ENCODE results near the gene EIF4G1. TPM values are rescaled to one million over a fixed set of nuclear protein-coding genes. Genes with fewer than 3 reads are reported as not detected.

EIF4G1 gene
- total and polyA plus RNA-seq, 8 donors = 118 to 207 (median 174) TPM

DNA sequence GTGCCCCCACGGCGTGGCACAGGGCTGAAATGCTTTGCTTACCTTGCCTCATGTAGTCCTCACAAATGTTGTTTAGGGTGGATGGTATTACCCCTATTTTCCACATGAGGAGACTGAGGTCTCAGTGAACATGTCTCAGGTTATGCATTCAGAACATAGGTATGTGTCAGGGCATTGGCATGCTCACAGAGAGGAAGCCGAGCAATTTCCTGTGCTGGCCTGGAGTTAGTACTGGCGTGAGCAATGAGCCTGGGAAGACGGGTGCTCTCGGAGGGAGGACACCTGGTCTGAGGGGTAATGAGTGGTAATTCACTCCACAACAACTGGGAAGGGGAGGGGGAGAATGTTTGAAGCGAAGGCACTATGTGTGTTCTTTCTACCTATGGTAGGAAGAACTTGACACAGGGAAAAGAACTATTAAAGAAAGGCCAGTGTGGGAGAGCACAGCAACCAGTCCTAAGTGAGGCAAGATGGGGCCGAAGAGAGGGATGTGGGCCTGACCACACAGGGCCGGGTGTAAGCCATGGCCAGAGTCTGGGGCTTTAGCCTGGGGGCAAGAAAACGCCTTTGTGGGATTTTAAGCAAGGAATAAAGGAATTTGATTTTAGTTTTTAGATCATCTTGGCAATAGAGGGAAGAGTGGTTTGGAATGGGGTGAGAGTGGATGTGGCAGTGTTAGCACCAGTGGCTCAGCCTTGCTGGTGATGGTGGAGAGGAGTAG lies 18.1 kb downstream of the EIF4G1 start:
- TF ChIP-seq CTCF (IDR thresholded peaks at IDR 0.05) = no peak

DNA sequence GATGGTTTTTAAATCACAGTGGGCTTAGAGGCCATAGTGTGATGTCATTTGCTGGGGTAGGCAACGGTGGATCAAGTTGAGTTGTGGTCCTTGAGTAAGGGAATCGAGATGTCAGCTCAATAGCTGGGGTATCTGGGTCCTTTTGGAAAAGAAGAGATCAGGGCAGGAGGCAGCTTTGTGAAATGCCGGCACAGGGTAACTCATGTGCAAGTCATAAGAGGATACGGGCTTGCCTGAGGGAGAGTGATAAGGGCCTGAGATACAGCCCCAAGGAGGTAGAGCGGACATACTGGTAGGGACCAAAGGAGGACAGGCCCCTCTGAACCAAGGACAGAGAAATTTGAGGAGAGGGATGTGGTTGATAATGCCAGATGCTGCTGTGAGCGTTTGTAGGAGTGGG lies 18.8 kb downstream of the EIF4G1 start:
- ATAC-seq (no peak), DNase-seq (no peak), FAIRE-seq (no peak)
- intact Hi-C loops (cut with DNase I) = no loop called here
- 77 to 81% methylated on average over 6 of the region's 6 CpGs for WGBS, 2 donors
- Histone ChIP-seq H3K27ac (no peak overlapping the region), H3K36me3 (peaks cover 21 to 56% (median 39%) of the 10 kb centered on the region in 3 donors), H3K4me1 (peaks cover 0 to 11% (median 0%) of the 10 kb centered on the region in 3 donors), H3K4me3 (no peak overlapping the region), H3K9me3 (no peaks in the 10 kb centered on the region), H3K27me3 (no peaks in the 10 kb centered on the region)
- no peak for TF ChIP-seq CTCF (IDR thresholded peaks at IDR 0.05)

More for the DNA sequence above, 18.1 kb downstream of the EIF4G1 start:
- Histone ChIP-seq H3K4me1 (peaks cover 0 to 11% (median 0%) of the 10 kb centered on the region in 3 donors), H3K9me3 (no peaks in the 10 kb centered on the region), H3K27me3 (no peaks in the 10 kb centered on the region), H3K4me3 (no peak overlapping the region), H3K36me3 (peaks cover 21 to 62% (median 44%) of the 10 kb centered on the region in 3 donors), H3K27ac (no peak overlapping the region)
- FAIRE-seq = no peak
- ATAC-seq = no peak
- no peak for DNase-seq
- 77 to 86% methylated on average over 10 of the region's 10 CpGs for WGBS, 2 donors
- intact Hi-C loops (cut with DNase I) = no loop called here

GRCh38 chr3:184333700-184334099 lies 19.3 kb downstream of the EIF4G1 start:
- Histone ChIP-seq H3K27ac (no peak overlapping the region), H3K36me3 (peaks cover 21 to 51% (median 35%) of the 10 kb centered on the region in 3 donors)

DNA sequence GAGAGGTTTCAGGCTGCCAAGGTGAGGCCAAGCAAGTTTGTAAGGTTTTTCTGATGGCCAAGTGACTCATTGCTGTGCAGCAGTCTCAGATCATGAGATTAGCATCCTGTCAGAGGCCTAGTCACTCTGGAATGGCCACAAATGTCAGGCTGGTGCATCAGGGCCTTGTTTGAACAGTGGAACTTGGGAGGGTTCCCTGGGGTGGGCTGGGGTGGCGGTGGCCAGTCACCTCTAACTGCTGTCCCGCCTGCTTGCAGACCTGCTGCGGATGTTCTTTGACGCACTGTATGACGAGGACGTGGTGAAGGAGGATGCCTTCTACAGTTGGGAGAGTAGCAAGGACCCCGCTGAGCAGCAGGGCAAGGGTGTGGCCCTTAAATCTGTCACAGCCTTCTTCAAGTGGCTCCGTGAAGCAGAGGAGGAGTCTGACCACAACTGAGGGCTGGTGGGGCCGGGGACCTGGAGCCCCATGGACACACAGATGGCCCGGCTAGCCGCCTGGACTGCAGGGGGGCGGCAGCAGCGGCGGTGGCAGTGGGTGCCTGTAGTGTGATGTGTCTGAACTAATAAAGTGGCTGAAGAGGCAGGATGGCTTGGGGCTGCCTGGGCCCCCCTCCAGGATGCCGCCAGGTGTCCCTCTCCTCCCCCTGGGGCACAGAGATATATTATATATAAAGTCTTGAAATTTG lies 20.2 kb downstream of the EIF4G1 start:
- H3K36me3 ChIP-seq = peaks cover 19 to 41% (median 26%) of the 10 kb centered on the region in 3 donors
- no peak for TF ChIP-seq CTCF (IDR thresholded peaks at IDR 0.05)
- no peak for FAIRE-seq
- intact Hi-C loops (cut with DNase I) = no loop called here
- 83% methylated on average over 15 of the region's 15 CpGs for WGBS, 2 donors
- H3K4me3 ChIP-seq = no peak overlapping the region
- no peaks in the 10 kb centered on the region for H3K27me3 ChIP-seq
- peaks cover 0 to 11% (median 0%) of the 10 kb centered on the region in 3 donors for H3K4me1 ChIP-seq
- no peak for ATAC-seq
- H3K27ac ChIP-seq = peak overlapping the region in 3 of 4 donors; percentile 91 to 93 (median 92)
- H3K9me3 ChIP-seq = no peaks in the 10 kb centered on the region
- peak in 3 of 6 donors; percentile 13 to 76 (median 49) for DNase-seq

More at GRCh38 chr3:184333700-184334099, 19.3 kb downstream of the EIF4G1 start:
- H3K27me3 ChIP-seq = no peaks in the 10 kb centered on the region
- DNase-seq = peak in 1 of 6 donors; percentile 12
- H3K4me3 ChIP-seq = no peak overlapping the region
- WGBS, 2 donors = 66 to 72% methylated on average over 3 of the region's 3 CpGs
- no peak for FAIRE-seq
- H3K4me1 ChIP-seq = peaks cover 0 to 11% (median 0%) of the 10 kb centered on the region in 3 donors
- no peak for TF ChIP-seq CTCF (IDR thresholded peaks at IDR 0.05)
- no peak for ATAC-seq
- H3K9me3 ChIP-seq = no peaks in the 10 kb centered on the region
- intact Hi-C loops (cut with DNase I) = no loop called here
